ENCODE results near the gene SLC38A3. TPM values are rescaled to one million over a fixed set of nuclear protein-coding genes. Genes with fewer than 3 reads are reported as not detected.

SLC38A3 gene
- total and polyA plus RNA-seq, 2 donors (not counting 3 experiments of a cell fraction or from before 2014, with no cell fraction given) = 0.60 to 1.1 TPM

DNA sequence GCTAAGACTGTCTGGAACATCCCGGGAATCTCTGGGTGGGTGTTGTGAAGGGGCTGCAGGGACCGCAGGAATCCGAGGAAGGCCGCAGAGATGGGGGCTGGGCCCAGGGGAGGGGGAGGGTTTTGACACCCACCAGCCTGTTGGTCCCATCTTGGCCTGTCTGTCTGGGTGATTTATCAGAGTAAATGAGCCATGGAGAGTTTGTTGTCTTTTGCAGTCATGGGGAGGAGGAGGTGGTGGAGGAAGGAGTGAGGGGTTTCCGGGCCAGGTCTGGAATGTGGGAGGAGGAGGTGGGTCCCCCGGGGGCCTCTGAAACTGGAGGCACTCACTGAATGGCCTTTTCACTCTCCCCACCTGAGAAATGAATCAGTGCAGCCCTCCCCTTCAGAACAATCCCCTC lies 38.5 kb upstream of the SLC38A3 start:
- peak overlapping the region; percentile 67 for H3K9ac ChIP-seq (replicated peaks; ENCODE audit: extremely low read depth, insufficient read depth, low read length)
- H3K4me2 ChIP-seq (ENCODE audit: insufficient read depth, low read length) = peak overlapping the region; percentile 42
- intact Hi-C loops (cut with micrococcal nuclease) = loop anchor here (1.0 to 5.0 kb wide), 3 partner anchors 8 to 359 kb away; partner anchors contain the start of gene HYAL2
- no peaks in the 10 kb centered on the region for H3K9me3 ChIP-seq (replicated peaks; ENCODE audit: control insufficient read depth, insufficient read depth, low read length)
- POLR2A ChIA-PET = no interaction called here
- TF ChIP-seq POLR2A (IDR thresholded peaks at IDR 0.05; ENCODE audit: low read depth, low read length) (no peak), EZH2 (IDR thresholded peaks at IDR 0.05; ENCODE audit: borderline replicate concordance, low read depth, low read length, severe bottlenecking) (no peak), MYC (IDR thresholded peaks at IDR 0.05; ENCODE audit: low read depth, low read length) (no peak), GATA2 (IDR thresholded peaks at IDR 0.05; ENCODE audit: insufficient read depth, insufficient read length, low read depth, low read length) (peak; percentile 10), FOS (IDR thresholded peaks at IDR 0.05; ENCODE audit: borderline replicate concordance, insufficient read depth, low read length) (peak; percentile 32), JUN (IDR thresholded peaks at IDR 0.05; ENCODE audit: borderline replicate concordance, insufficient read depth, insufficient read length, low read depth) (no peak), POLR2AphosphoS5 (IDR thresholded peaks at IDR 0.05; ENCODE audit: insufficient read depth, low read depth, low read length) (peak; percentile 76)
- TF ChIP-seq, protein P1, sequence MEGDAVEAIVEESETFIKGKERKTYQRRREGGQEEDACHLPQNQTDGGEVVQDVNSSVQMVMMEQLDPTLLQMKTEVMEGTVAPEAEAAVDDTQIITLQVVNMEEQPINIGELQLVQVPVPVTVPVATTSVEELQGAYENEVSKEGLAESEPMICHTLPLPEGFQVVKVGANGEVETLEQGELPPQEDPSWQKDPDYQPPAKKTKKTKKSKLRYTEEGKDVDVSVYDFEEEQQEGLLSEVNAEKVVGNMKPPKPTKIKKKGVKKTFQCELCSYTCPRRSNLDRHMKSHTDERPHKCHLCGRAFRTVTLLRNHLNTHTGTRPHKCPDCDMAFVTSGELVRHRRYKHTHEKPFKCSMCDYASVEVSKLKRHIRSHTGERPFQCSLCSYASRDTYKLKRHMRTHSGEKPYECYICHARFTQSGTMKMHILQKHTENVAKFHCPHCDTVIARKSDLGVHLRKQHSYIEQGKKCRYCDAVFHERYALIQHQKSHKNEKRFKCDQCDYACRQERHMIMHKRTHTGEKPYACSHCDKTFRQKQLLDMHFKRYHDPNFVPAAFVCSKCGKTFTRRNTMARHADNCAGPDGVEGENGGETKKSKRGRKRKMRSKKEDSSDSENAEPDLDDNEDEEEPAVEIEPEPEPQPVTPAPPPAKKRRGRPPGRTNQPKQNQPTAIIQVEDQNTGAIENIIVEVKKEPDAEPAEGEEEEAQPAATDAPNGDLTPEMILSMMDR (IDR thresholded peaks at IDR 0.05; ENCODE audit: extremely low read depth in 1 of 2, insufficient read depth in 1 of 2, low read depth in 1 of 2, low read length in 2 of 2) = no peak
- TF ChIP-seq, protein P2, sequence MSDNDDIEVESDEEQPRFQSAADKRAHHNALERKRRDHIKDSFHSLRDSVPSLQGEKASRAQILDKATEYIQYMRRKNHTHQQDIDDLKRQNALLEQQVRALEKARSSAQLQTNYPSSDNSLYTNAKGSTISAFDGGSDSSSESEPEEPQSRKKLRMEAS (IDR thresholded peaks at IDR 0.05; ENCODE audit: insufficient read depth, insufficient read length) = no peak
- peaks cover 97% of the 10 kb centered on the region for H3K4me1 ChIP-seq (ENCODE audit: control insufficient read depth, extremely low read depth, insufficient read depth, low read length)
- dilution Hi-C loops (cut with MboI; ENCODE audit: extremely low pct_ligation_motif_present, low sequenced_read_pairs) = no loop called here
- FAIRE-seq = peak; percentile 98
- H3K79me2 ChIP-seq (ENCODE audit: control insufficient read depth, insufficient read depth, low read length) = peaks cover 61% of the 10 kb centered on the region
- peak overlapping the region; percentile 99 for H3K27ac ChIP-seq (ENCODE audit: insufficient read depth, low read depth, low read length)
- H3K36me3 ChIP-seq (ENCODE audit: control insufficient read depth in 2 of 2, extremely low read depth in 1 of 2, insufficient read depth in 2 of 2, low read length in 2 of 2) = peaks cover 0 to 6% of the 10 kb centered on the region in 2 experiments
- no peak overlapping the region for H2AFZ ChIP-seq (ENCODE audit: low read depth, low read length)
- no peak for DNase-seq (ENCODE audit: low read depth, low spot score)
- no TSS peak for BruUV-seq (replicated peaks)
- CTCF ChIA-PET = interaction anchor here (1.3 to 2.4 kb wide), 2 partner anchors 8 to 10 kb away, joined by 4 to 7 read pairs; no protein-coding TSS in a partner anchor
- no peaks in the 10 kb centered on the region for H3K9me1 ChIP-seq (replicated peaks; ENCODE audit: control insufficient read depth, extremely low read depth, insufficient read depth, low read length)
- no peaks in the 10 kb centered on the region for H3K27me3 ChIP-seq (ENCODE audit: control insufficient read depth in 2 of 2, insufficient read depth in 2 of 2, low read length in 2 of 2)
- H4K20me1 ChIP-seq (replicated peaks; ENCODE audit: control insufficient read depth, extremely low read depth, insufficient read depth, low read length) = no peaks in the 10 kb centered on the region
- peak overlapping the region in 1 of 3 experiments; percentile 12 for H3K4me3 ChIP-seq (replicated peaks in 1 of 3; ENCODE audit: insufficient read depth in 1 of 3, low read depth in 1 of 3, low read length in 3 of 3)
